Measurements from ENCODE around the gene SLCO3A1. TPM values are rescaled to one million over a fixed set of nuclear protein-coding genes. Genes with fewer than 3 reads are reported as not detected.

Gene SLCO3A1
- total and polyA plus RNA-seq, 12 donors: 33.9 to 57.2 (median 46.4) TPM

DNA sequence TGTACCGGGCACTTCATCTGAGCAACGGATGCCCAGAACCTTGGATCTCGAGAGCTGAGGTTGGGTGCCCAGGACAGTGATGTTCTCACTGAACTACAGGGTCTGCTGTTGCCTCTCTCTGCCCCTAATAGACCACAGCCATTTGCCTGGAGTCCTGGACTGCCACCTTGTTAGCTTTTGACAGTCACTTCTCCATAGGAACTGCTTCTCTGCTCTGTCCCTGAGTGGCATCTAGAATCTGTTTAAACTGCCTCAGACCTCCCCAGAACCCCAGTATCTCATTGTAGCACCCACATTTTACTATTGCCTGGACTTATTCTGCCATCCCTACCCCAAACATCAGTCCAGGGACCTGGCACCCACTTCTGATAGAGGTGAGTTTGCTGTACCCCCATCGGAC, 194.4 kb downstream of the SLCO3A1 start:
- intact Hi-C loops (cut with DNase I): loop anchor here in 1 of 10 donors (10.0 kb wide), 1 partner anchor 63 kb away; no protein-coding TSS in a partner anchor
- ATAC-seq (no peak), DNase-seq (no peak)
- TF ChIP-seq, protein P1, sequence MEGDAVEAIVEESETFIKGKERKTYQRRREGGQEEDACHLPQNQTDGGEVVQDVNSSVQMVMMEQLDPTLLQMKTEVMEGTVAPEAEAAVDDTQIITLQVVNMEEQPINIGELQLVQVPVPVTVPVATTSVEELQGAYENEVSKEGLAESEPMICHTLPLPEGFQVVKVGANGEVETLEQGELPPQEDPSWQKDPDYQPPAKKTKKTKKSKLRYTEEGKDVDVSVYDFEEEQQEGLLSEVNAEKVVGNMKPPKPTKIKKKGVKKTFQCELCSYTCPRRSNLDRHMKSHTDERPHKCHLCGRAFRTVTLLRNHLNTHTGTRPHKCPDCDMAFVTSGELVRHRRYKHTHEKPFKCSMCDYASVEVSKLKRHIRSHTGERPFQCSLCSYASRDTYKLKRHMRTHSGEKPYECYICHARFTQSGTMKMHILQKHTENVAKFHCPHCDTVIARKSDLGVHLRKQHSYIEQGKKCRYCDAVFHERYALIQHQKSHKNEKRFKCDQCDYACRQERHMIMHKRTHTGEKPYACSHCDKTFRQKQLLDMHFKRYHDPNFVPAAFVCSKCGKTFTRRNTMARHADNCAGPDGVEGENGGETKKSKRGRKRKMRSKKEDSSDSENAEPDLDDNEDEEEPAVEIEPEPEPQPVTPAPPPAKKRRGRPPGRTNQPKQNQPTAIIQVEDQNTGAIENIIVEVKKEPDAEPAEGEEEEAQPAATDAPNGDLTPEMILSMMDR (IDR thresholded peaks at IDR 0.05): no peak
- 94 to 100% methylated on average over 4 of the region's 4 CpGs for WGBS, 2 donors
- Histone ChIP-seq H3K4me1 (peaks cover 15 to 63% (median 40%) of the 10 kb centered on the region in 9 donors), H3K36me3 (no peaks in the 10 kb centered on the region), H3K4me3 (no peak overlapping the region), H3K9me3 (no peaks in the 10 kb centered on the region), H3K27me3 (no peaks in the 10 kb centered on the region), H3K27ac (no peak overlapping the region)

DNA sequence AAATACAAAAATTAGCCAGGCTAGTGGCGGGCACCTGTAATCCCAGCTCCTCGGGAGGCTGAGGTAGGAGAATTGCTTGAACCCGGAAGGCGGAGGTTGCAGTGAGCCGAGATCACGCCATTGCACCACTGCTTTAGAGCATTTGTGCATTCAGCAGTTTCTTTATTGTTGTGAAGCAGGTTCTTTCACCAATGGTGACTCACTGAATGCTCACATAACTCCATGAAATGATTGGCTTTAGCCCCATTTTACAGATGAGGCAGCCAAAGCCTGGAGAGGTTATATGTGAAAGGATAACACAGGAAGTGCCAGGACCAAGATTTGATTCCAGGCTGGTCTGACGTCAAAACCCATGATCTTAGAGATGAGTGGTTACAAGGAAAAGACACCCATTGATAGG, 195.2 kb downstream of the SLCO3A1 start:
- H3K27ac ChIP-seq: peak overlapping the region in 2 of 10 donors; percentile 30 to 65
- 90 to 94% methylated on average over 7 of the region's 7 CpGs for WGBS, 2 donors
- intact Hi-C loops (cut with DNase I): loop anchor here in 1 of 10 donors (10.0 kb wide), 1 partner anchor 64 kb away; no protein-coding TSS in a partner anchor

DNA sequence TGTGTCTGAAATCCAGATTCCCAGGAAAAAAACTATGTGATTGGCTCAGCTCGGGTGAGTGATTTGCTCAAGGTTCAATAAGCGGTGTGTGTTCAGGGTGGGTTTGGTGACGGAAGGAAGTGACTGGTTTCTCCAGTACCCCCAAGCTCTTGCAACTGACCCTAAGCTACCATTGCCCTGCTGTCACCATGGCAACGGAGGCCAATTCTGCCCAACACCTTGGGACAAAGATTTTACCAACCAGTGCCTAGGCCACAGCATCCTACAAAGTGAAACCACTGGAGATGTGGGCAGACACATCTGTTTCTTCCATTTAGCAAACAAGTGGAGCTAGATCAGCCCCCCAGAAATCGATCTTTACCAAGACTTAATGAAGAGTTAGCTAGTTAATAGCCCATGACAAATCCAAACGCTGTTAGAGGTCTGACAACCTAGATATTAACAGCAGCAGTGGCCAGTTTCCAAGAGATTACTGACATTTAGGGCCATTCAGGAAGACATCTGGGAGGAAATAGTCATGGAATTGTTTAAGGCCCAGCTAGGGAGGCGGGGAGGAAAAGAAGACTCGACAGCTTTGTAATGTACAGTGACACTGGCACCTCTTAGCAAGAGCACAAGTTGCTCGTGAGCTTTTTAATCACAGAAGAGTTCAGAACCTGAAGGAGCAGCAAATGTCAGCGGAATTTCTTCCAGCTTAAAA, 195.9 kb downstream of the SLCO3A1 start:
- Histone ChIP-seq H3K9me3 (no peaks in the 10 kb centered on the region), H3K4me3 (no peak overlapping the region), H3K27ac (peak overlapping the region in 5 of 10 donors; percentile 1 to 68 (median 31)), H3K36me3 (no peaks in the 10 kb centered on the region), H3K4me1 (peaks cover 11 to 59% (median 31%) of the 10 kb centered on the region in 9 donors), H3K27me3 (no peaks in the 10 kb centered on the region)
- 59 to 60% methylated on average over 10 of the region's 10 CpGs for WGBS, 2 donors
- peak in 1 of 2 donors; percentile 34 for DNase-seq
- TF ChIP-seq, protein P1 (IDR thresholded peaks at IDR 0.05): no peak
- intact Hi-C loops (cut with DNase I): loop anchor here in 1 of 10 donors (10.0 kb wide), 1 partner anchor 65 kb away; no protein-coding TSS in a partner anchor
- ATAC-seq: peak in 7 of 8 donors; percentile 22 to 71 (median 57)

More for the DNA sequence above, 195.2 kb downstream of the SLCO3A1 start:
- Histone ChIP-seq H3K27me3 (no peaks in the 10 kb centered on the region), H3K4me3 (no peak overlapping the region), H3K4me1 (peaks cover 15 to 59% (median 33%) of the 10 kb centered on the region in 9 donors), H3K9me3 (no peaks in the 10 kb centered on the region), H3K36me3 (no peaks in the 10 kb centered on the region)
- DNase-seq: no peak
- TF ChIP-seq, protein P1 (IDR thresholded peaks at IDR 0.05): no peak
- no peak for ATAC-seq

DNA sequence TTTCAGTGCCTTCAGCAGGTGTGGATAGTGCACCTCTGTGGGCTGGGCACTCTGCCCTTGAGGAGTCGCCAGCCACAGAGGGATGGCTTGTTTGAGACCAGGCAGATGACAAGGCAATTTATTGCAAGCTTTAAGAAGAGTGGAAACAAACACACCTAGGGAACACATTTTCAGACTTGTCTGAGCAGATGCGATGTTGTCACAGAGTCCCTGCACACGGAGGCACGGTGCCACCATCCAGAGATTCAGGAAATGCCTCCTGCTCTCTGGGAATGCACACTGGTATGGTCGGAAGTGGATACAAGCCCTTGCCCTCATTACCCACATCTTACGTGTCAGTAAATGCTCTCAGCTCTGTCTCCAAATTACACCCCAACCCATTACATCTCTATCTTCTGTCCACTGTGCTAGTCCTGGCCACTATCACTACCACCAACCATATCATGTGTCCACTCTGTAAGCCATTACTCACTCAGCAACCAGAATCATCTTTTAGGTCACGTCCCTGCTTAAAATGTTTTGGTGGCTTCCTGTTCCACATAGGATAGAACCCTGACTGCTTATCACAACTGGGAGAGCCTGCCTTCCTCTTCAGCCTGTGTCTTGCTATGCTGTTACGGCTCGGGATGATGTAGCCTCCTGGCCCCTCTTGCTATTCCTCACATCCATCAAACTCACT, 196.9 kb downstream of the SLCO3A1 start:
- intact Hi-C loops (cut with DNase I): loop anchor here in 1 of 10 donors (10.0 kb wide), 1 partner anchor 46 kb away; no protein-coding TSS in a partner anchor
- no peak overlapping the region for H3K4me3 ChIP-seq
- no peaks in the 10 kb centered on the region for H3K9me3 ChIP-seq
- 68 to 70% methylated on average over 9 of the region's 9 CpGs for WGBS, 2 donors
- no peak for DNase-seq
- ATAC-seq: peak in 6 of 8 donors; percentile 20 to 41 (median 32)
- peak overlapping the region in 4 of 10 donors; percentile 27 to 68 (median 48) for H3K27ac ChIP-seq
- no peaks in the 10 kb centered on the region for H3K27me3 ChIP-seq
- TF ChIP-seq, protein P1 (IDR thresholded peaks at IDR 0.05): no peak
- H3K36me3 ChIP-seq: no peaks in the 10 kb centered on the region
- peaks cover 11 to 57% (median 31%) of the 10 kb centered on the region in 9 donors for H3K4me1 ChIP-seq

Measured in heart right ventricle (tissue), 16 donors.